HUES6 (cell line): Measurements from ENCODE around the gene TSPAN9.

Experiments used
- H3K27ac ChIP-seq: 2 replicates; pipeline ENCODE4 v1.7.0; 2013; ENCODE audit warnings: low read depth, mild to moderate bottlenecking, low read length, inconsistent platforms
- H3K27me3 ChIP-seq: 2 replicates; pipeline ENCODE4 v1.6.1; 2013; ENCODE audit warnings: low read length; ENCODE audit not compliant: control insufficient read depth, insufficient read depth
- H3K36me3 ChIP-seq: 2 replicates; pipeline ENCODE4 v1.6.1; 2013; ENCODE audit warnings: low read length; ENCODE audit not compliant: control insufficient read depth, insufficient read depth
- H3K4me1 ChIP-seq: 2 replicates; pipeline ENCODE4 v1.6.1; 2013; ENCODE audit warnings: low read length; ENCODE audit not compliant: control insufficient read depth, insufficient read depth
- H3K4me3 ChIP-seq: 2 replicates; pipeline ENCODE4 v1.5.1; 2013; ENCODE audit warnings: low read depth, low read length
- H3K9ac ChIP-seq: one replicate; pipeline ENCODE4 v1.6.1; 2013; ENCODE audit warnings: mild to moderate bottlenecking, low read length
- H3K9me3 ChIP-seq: 2 replicates; pipeline ENCODE4 v1.6.1; 2013; ENCODE audit warnings: low read depth, low read length; ENCODE audit not compliant: control insufficient read depth, insufficient read depth

TSPAN9 gene

DNA sequence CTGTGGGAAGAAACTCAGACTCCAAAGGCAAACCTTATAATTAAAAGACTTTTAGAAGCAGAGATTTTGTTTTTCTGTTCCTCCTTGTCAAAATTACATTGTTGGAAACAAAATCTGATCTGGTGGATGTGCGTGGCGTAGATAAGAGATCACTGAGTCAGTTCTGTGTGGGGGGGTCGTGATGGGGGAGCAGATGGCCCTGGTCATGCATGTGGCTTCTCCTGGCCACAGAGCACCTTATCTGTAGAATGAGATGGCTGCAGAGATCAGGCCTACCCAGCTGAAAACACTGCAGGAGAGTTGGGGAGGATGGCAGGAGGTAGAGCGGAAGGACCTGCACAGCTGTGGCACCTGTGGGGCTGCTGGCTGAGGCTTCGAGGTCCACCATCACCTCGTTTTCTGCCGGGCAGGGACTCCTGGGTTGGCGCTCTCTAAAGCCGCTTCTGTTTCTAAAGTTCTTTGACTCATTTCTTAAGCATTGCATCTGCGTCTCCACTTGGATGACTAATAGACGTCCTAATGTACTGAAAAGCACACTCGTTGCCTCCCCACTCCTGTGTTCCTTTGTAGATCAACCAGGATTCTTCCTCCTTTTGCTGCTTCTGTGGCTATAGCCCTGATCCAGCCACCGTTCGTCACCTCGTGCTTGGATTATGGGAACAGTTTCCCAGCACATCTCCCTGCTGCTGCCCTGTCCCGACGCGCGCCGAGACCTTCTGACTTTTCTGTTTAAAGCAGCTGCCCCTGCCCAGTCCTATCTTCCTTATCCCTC is 93.4 kb downstream of the TSPAN9 start:
- no peak overlapping the region for H3K27ac ChIP-seq

GRCh38 chr12:3171195-3171591 is 94.0 kb downstream of the TSPAN9 start:
- no peaks in the 10 kb centered on the region for H3K9me3 ChIP-seq
- H3K36me3 ChIP-seq = no peaks in the 10 kb centered on the region
- H3K4me1 ChIP-seq = peaks cover 49% of the 10 kb centered on the region
- no peak overlapping the region for H3K4me3 ChIP-seq
- no peak overlapping the region for H3K9ac ChIP-seq
- H3K27me3 ChIP-seq = no peaks in the 10 kb centered on the region
- H3K27ac ChIP-seq = no peak overlapping the region

More for the DNA sequence above, 93.4 kb downstream of the TSPAN9 start:
- Histone ChIP-seq H3K36me3 (no peaks in the 10 kb centered on the region), H3K9ac (no peak overlapping the region), H3K27me3 (no peaks in the 10 kb centered on the region), H3K4me1 (peaks cover 49% of the 10 kb centered on the region), H3K9me3 (no peaks in the 10 kb centered on the region), H3K4me3 (no peak overlapping the region)

- Histone ChIP-seq H3K4me3 (no peak overlapping the region), H3K4me1 (peaks cover 49% of the 10 kb centered on the region), H3K9ac (no peak overlapping the region), H3K9me3 (no peaks in the 10 kb centered on the region), H3K36me3 (no peaks in the 10 kb centered on the region), H3K27me3 (no peaks in the 10 kb centered on the region), H3K27ac (no peak overlapping the region)
Measured at GRCh38 chr12:3172124-3173007, 95.2 kb downstream of the TSPAN9 start.

- H3K4me1 ChIP-seq = peaks cover 50% of the 10 kb centered on the region
- no peaks in the 10 kb centered on the region for H3K27me3 ChIP-seq
- H3K27ac ChIP-seq = no peak overlapping the region
Measured at GRCh38 chr12:3173008-3173553, 95.9 kb downstream of the TSPAN9 start.

GRCh38 chr12:3173912-3174311 is 96.7 kb downstream of the TSPAN9 start:
- H3K27ac ChIP-seq = no peak overlapping the region
- peaks cover 47% of the 10 kb centered on the region for H3K4me1 ChIP-seq
- H3K36me3 ChIP-seq = no peaks in the 10 kb centered on the region
- no peak overlapping the region for H3K9ac ChIP-seq
- H3K9me3 ChIP-seq = no peaks in the 10 kb centered on the region
- H3K27me3 ChIP-seq = no peaks in the 10 kb centered on the region
- H3K4me3 ChIP-seq = no peak overlapping the region

More at GRCh38 chr12:3173008-3173553, 95.9 kb downstream of the TSPAN9 start:
- no peak overlapping the region for H3K4me3 ChIP-seq
- no peaks in the 10 kb centered on the region for H3K9me3 ChIP-seq
- H3K36me3 ChIP-seq = no peaks in the 10 kb centered on the region
- H3K9ac ChIP-seq = no peak overlapping the region

- H3K4me1 ChIP-seq = peaks cover 42% of the 10 kb centered on the region
- H3K27ac ChIP-seq = no peak overlapping the region
- no peaks in the 10 kb centered on the region for H3K36me3 ChIP-seq
- no peaks in the 10 kb centered on the region for H3K9me3 ChIP-seq
- no peak overlapping the region for H3K4me3 ChIP-seq
- no peaks in the 10 kb centered on the region for H3K27me3 ChIP-seq
- no peak overlapping the region for H3K9ac ChIP-seq
Measured at GRCh38 chr12:3175238-3175637, 98.1 kb downstream of the TSPAN9 start.

GRCh38 chr12:3176754-3177153 is 99.6 kb downstream of the TSPAN9 start:
- Histone ChIP-seq H3K4me1 (peaks cover 27% of the 10 kb centered on the region), H3K9ac (no peak overlapping the region), H3K27me3 (no peaks in the 10 kb centered on the region), H3K9me3 (no peaks in the 10 kb centered on the region), H3K4me3 (no peak overlapping the region), H3K27ac (no peak overlapping the region), H3K36me3 (no peaks in the 10 kb centered on the region)

DNA sequence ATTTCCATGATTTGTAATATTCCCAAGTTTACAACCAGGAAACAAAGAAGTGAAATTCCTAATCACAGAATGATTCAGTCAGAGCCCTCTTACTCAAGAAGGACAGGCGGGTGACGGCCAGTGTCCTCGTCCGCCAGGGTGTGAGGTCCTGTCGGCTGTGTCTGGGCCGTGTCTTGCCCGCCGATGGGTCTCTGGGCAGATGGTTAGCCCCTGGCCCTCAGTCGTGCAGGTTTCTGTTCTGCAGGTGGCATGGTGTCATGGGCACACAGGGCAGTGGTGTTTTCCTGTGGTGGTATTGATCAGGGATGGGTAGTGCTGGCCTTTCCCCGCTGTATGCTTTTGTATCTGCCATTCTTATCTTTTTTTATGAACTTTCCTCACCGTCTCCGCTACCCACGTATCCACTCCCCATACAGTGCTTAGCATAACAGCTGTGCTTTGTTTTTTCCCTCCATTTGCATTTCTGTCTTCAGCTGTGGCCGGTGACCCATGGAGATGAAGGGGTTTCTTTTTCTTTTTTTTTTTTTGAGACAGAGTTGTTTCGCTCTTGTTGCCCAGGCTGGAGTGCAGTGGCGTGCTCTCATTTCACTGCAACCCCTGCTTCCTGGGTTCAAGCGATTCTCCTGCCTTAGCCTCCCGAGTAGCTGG is 100.7 kb downstream of the TSPAN9 start:
- Histone ChIP-seq H3K9me3 (no peaks in the 10 kb centered on the region), H3K9ac (no peak overlapping the region), H3K4me3 (no peak overlapping the region), H3K27me3 (no peaks in the 10 kb centered on the region), H3K4me1 (peaks cover 15% of the 10 kb centered on the region), H3K27ac (no peak overlapping the region), H3K36me3 (no peaks in the 10 kb centered on the region)

DNA sequence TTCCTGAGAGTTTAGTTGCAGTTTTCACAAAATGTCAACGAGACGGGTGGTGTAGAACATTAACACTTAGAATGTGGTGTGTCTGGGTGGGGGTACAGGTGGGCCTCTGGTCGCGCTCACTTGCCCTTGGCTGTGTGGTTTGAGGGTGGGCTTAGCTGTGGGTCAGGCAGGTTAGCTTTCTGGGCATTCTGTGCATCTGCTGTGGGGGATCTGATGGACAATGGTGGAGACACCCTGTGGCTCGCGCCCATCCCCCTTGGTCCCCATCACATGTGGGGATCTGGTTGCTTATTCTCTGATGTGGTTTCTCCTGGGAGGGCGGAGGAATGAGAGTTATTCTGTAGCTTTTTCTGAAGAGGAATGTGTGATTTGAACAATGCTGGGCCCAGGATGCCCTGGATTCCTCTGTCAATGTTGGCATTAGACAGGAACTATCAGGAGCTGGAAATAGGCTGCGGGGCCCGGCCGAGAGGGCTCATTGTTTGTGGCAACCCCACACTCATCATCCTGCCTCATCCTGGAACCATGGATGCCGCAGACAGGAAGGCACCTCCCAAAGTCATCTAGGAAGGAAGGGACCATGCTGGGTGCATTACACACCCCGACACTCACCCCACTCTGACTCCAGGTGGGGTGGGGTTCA is 101.6 kb downstream of the TSPAN9 start:
- Histone ChIP-seq H3K9ac (no peak overlapping the region), H3K9me3 (no peaks in the 10 kb centered on the region), H3K27me3 (no peaks in the 10 kb centered on the region), H3K36me3 (no peaks in the 10 kb centered on the region), H3K27ac (no peak overlapping the region), H3K4me1 (peaks cover 14% of the 10 kb centered on the region), H3K4me3 (no peak overlapping the region)

DNA sequence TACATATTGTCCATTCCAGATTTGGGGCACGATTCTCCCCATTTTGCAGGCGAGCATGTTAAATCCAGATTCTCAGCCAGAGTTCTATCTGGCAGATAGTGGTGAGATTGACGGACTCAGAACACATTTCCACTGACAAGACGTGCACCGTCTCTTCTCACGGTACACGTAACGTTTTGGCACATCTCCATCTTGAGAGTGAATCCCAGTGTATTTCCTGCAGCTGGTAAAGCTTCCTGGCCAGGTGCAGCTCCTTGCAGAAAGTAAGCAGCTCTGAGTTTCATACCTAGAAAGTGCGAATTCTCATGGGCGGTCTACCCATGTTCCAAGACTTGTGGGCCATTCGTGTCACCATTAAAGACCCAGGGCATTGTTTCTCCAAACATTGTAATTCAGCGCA is 102.6 kb downstream of the TSPAN9 start:
- Histone ChIP-seq H3K27ac (no peak overlapping the region), H3K4me3 (no peak overlapping the region), H3K27me3 (no peaks in the 10 kb centered on the region), H3K9ac (no peak overlapping the region), H3K36me3 (no peaks in the 10 kb centered on the region), H3K4me1 (peaks cover 16% of the 10 kb centered on the region), H3K9me3 (no peaks in the 10 kb centered on the region)
